SU-DHL-6 (cell line): ENCODE data around the gene TNFRSF18.

Experiments used
- H2AFZ ChIP-seq: fragments of 200-600 bp; sonication (generic); 2 replicates; pipeline ENCODE4 v1.6.1; 2014; ENCODE audit warnings: low read depth, mild to moderate bottlenecking, moderate library complexity, mixed read lengths, antibody characterized with exemption, low read length; ENCODE audit not compliant: severe bottlenecking
- H3F3A ChIP-seq: fragments of 200-600 bp; shearing (Covaris generic); 2 replicates; pipeline ENCODE4 v1.6.0; 2016; ENCODE audit warnings: antibody characterized with exemption, mild to moderate bottlenecking; ENCODE audit not compliant: insufficient read depth
- H3K27ac ChIP-seq: fragments of 200-600 bp; sonication (generic); 2 replicates; pipeline ENCODE4 v1.5.1; 2016; ENCODE audit warnings: low read depth, mild to moderate bottlenecking, low read length, moderate library complexity, mixed read lengths
- H3K27me3 ChIP-seq: fragments of 200-600 bp; sonication (generic), shearing (Covaris generic); 2 replicates; pipeline ENCODE4 v1.6.0; 2014; ENCODE audit warnings: mild to moderate bottlenecking, low read length
- H3K36me3 ChIP-seq: fragments of 200-600 bp; sonication (generic); 2 replicates; pipeline ENCODE4 v1.6.1; 2014; ENCODE audit warnings: mild to moderate bottlenecking, low read length, mixed read lengths
- H3K4me2 ChIP-seq: fragments of 300-600, 200-600 bp; shearing (Covaris generic), sonication (generic); 2 replicates; pipeline ENCODE4 v1.6.0; 2014; ENCODE audit warnings: low read length, low read depth, mild to moderate bottlenecking; ENCODE audit not compliant: poor library complexity, severe bottlenecking
- H3K4me3 ChIP-seq: fragments of 200-600 bp; sonication (generic); 2 replicates; pipeline ENCODE4 v1.5.1; 2014; ENCODE audit warnings: antibody characterized with exemption, low read length, mild to moderate bottlenecking, mixed read lengths; ENCODE audit not compliant: insufficient read depth, poor library complexity, severe bottlenecking
- H3K79me2 ChIP-seq: fragments of 200-600 bp; sonication (generic); 2 replicates; pipeline ENCODE4 v1.6.1; 2014; ENCODE audit warnings: mild to moderate bottlenecking, low read length, moderate library complexity; ENCODE audit not compliant: insufficient read depth
- H3K9ac ChIP-seq: fragments of 200-600 bp; sonication (generic); 2 replicates; pipeline ENCODE4 v1.7.0; 2014; ENCODE audit warnings: mild to moderate bottlenecking, low read length
- H3K9me2 ChIP-seq: fragments of 200-600 bp; sonication (generic); replicated peaks from 2 replicates; pipeline ENCODE4 v1.6.1; 2014; ENCODE audit warnings: low read length; ENCODE audit not compliant: insufficient read depth
- H3K9me3 ChIP-seq: fragments of 200-600 bp; sonication (generic); 2 replicates; pipeline ENCODE4 v1.6.1; 2014; ENCODE audit warnings: low read length, mixed read lengths; ENCODE audit not compliant: insufficient read depth
- H4K20me1 ChIP-seq: fragments of 200-600 bp; sonication (generic); 2 replicates; pipeline ENCODE4 v1.6.1; 2014; ENCODE audit warnings: low read depth, mild to moderate bottlenecking, antibody characterized with exemption, low read length, moderate library complexity, mixed read lengths
- CTCF ChIP-seq: fragments of 200-600 bp; sonication (generic); IDR thresholded peaks from one replicate; pipeline ENCODE4 v1.5.1; 2017; ENCODE audit warnings: antibody characterized with exemption, mild to moderate bottlenecking, low read length, moderate library complexity; ENCODE audit not compliant: insufficient read depth, poor library complexity, severe bottlenecking
- EZH2phosphoT487 ChIP-seq: fragments of 200-600 bp; sonication (generic), shearing (Covaris generic); conservative IDR thresholded peaks from 2 replicates; pipeline ENCODE4 v1.6.1; 2018; ENCODE audit warnings: mild to moderate bottlenecking, antibody characterized with exemption, low read length, moderate library complexity, mixed read lengths

TNFRSF18 gene

GRCh38 chr1:1161078-1161682 is 45.2 kb downstream of the TNFRSF18 start:
- no peaks in the 10 kb centered on the region for H3K27me3 ChIP-seq
- no peak overlapping the region for H3K4me3 ChIP-seq
- no peaks in the 10 kb centered on the region for H3K9me3 ChIP-seq
- TF ChIP-seq EZH2phosphoT487, result no peak
- no peak for TF ChIP-seq CTCF
- no peak overlapping the region for H3K4me2 ChIP-seq
- no peak overlapping the region for H3K9ac ChIP-seq
- H3K79me2 ChIP-seq, result no peaks in the 10 kb centered on the region
- no peaks in the 10 kb centered on the region for H3K9me2 ChIP-seq
- H2AFZ ChIP-seq, result no peak overlapping the region
- no peaks in the 10 kb centered on the region for H3K36me3 ChIP-seq
- H3K27ac ChIP-seq, result no peak overlapping the region
- no peaks in the 10 kb centered on the region for H3F3A ChIP-seq
- H4K20me1 ChIP-seq, result no peaks in the 10 kb centered on the region

- H3K9ac ChIP-seq, result no peak overlapping the region
Measured at GRCh38 chr1:1160281-1160930, 46.0 kb downstream of the TNFRSF18 start.

GRCh38 chr1:1157914-1158710 is 48.3 kb downstream of the TNFRSF18 start:
- Histone ChIP-seq H3K27ac (no peak overlapping the region), H3F3A (no peaks in the 10 kb centered on the region), H3K9me2 (no peaks in the 10 kb centered on the region), H3K9ac (peak overlapping the region; percentile 66), H4K20me1 (no peaks in the 10 kb centered on the region), H2AFZ (peak overlapping the region; percentile 89), H3K27me3 (no peaks in the 10 kb centered on the region), H3K4me2 (peak overlapping the region; percentile 87), H3K36me3 (no peaks in the 10 kb centered on the region), H3K79me2 (no peaks in the 10 kb centered on the region), H3K9me3 (peaks cover 2% of the 10 kb centered on the region; the same call in 1 of the 2 replicates), H3K4me3 (peak overlapping the region; percentile 58)
- TF ChIP-seq CTCF, result no peak
- TF ChIP-seq EZH2phosphoT487, result no peak

More at GRCh38 chr1:1160281-1160930, 46.0 kb downstream of the TNFRSF18 start:
- Histone ChIP-seq H3K27ac (no peak overlapping the region), H3K36me3 (no peaks in the 10 kb centered on the region), H2AFZ (no peak overlapping the region), H3K4me2 (no peak overlapping the region), H3K9me2 (no peaks in the 10 kb centered on the region), H3F3A (no peaks in the 10 kb centered on the region), H3K27me3 (no peaks in the 10 kb centered on the region), H3K4me3 (no peak overlapping the region), H3K9me3 (no peaks in the 10 kb centered on the region), H4K20me1 (no peaks in the 10 kb centered on the region), H3K79me2 (no peaks in the 10 kb centered on the region)
- TF ChIP-seq EZH2phosphoT487 (no peak), CTCF (no peak)
